ENCODE results near the gene GREB1L.

Gene GREB1L

DNA sequence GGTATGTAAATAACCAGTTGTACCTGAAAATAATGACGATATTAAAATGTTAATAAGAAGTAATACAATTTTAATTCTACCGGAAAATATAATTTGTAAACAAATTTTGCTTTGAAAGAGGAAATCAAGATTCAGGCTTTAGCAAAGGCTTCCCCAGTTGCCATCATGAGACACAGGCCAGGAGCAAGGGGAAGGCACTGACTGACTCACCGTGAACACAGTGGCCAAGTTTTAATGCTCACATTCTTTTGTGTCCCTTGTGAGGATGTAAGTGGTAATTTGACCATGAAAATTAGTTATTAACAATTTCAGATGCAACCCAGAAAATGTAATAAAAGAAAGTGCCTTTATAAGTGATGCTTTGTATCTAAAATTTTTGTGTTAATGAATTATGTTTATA is 164.1 kb downstream of the GREB1L start:
- TF ChIP-seq CTCF (conservative IDR thresholded peaks at IDR 0.05), result no peak
- TF ChIP-seq ZFX (IDR thresholded peaks at IDR 0.05), result no peak
- no peak overlapping the region for H3K27ac ChIP-seq

GRCh38 chr18:21408681-21409080 is 166.6 kb downstream of the GREB1L start:
- H3K27ac ChIP-seq, result no peak overlapping the region
- TF ChIP-seq ZFX (IDR thresholded peaks at IDR 0.05), result no peak
- TF ChIP-seq CTCF (conservative IDR thresholded peaks at IDR 0.05), result no peak

DNA sequence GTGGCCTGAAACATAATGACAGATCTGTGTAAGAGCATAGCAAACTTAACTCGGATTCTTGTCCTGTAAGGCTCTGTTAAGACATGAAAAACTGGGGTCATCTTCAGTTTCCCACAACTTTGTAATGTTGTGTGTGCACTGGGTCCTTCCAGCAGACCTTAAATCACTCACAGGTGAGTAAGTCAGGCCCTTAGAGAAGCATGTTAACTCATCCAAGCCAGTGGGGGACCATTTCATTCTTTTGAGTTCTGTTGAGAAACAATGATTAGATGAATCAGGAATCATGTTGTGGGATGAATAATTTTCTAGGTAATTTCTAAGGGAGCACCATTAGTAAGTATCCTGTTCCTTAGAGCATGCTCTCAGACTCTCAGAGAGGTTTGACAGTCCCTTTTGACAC is 191.4 kb downstream of the GREB1L start:
- H3K27ac ChIP-seq, result no peak overlapping the region

GRCh38 chr18:21439431-21439846 is 197.4 kb downstream of the GREB1L start:
- no peak for TF ChIP-seq CTCF (conservative IDR thresholded peaks at IDR 0.05)
- TF ChIP-seq ZFX (IDR thresholded peaks at IDR 0.05), result no peak
- H3K27ac ChIP-seq, result no peak overlapping the region

More for the DNA sequence above, 191.4 kb downstream of the GREB1L start:
- TF ChIP-seq CTCF (conservative IDR thresholded peaks at IDR 0.05) (no peak), ZFX (IDR thresholded peaks at IDR 0.05) (no peak)

- H3K27ac ChIP-seq, result no peak overlapping the region
- no peak for TF ChIP-seq ZFX (IDR thresholded peaks at IDR 0.05)
Observed at GRCh38 chr18:21441670-21442069, 199.6 kb downstream of the GREB1L start.

GRCh38 chr18:21443776-21444464 is 201.9 kb downstream of the GREB1L start:
- H3K27ac ChIP-seq, result no peak overlapping the region
- no peak for TF ChIP-seq CTCF (conservative IDR thresholded peaks at IDR 0.05)
- TF ChIP-seq ZFX (IDR thresholded peaks at IDR 0.05), result no peak

GRCh38 chr18:21444465-21445212 is 202.6 kb downstream of the GREB1L start:
- H3K27ac ChIP-seq, result no peak overlapping the region
- no peak for TF ChIP-seq ZFX (IDR thresholded peaks at IDR 0.05)
- peak; percentile 86 for TF ChIP-seq CTCF (conservative IDR thresholded peaks at IDR 0.05)
